ENCODE measurements around the gene CCNJ. TPM values are rescaled to one million over a fixed set of nuclear protein-coding genes. Genes with fewer than 3 reads are reported as not detected.

The CCNJ gene
- polyA plus RNA-seq, 1 experiment = 4.4 TPM

GRCh38 chr10:96017191-96017687 is 26.1 kb upstream of the CCNJ start:
- peak; percentile 78 for TF ChIP-seq CTCF (IDR thresholded peaks at IDR 0.05; ENCODE audit: insufficient read depth, low read depth, low read length)
- no peak overlapping the region for H3K4me3 ChIP-seq (ENCODE audit: low read depth, low read length)
- ChIA-PET POLR2A (no interaction called here), CTCF (interaction anchor here (0.6 to 5.9 kb wide), 31 partner anchors 9 to 351 kb away, joined by 3 to 48 read pairs (median 4); partner anchors contain the start of gene CCNJ)
- no peaks in the 10 kb centered on the region for H3K27me3 ChIP-seq (ENCODE audit: control insufficient read depth, insufficient read depth, low read length)
- no peaks in the 10 kb centered on the region for H3K36me3 ChIP-seq (ENCODE audit: control insufficient read depth, insufficient read depth, low read length)
- DNase-seq (ENCODE audit: low read depth) = peak; percentile 9

GRCh38 chr10:96021332-96021731 is 22.1 kb upstream of the CCNJ start:
- POLR2A ChIA-PET = no interaction called here
- TF ChIP-seq CTCF (IDR thresholded peaks at IDR 0.05; ENCODE audit: insufficient read depth, low read depth, low read length) = no peak
- no peaks in the 10 kb centered on the region for H3K36me3 ChIP-seq (ENCODE audit: control insufficient read depth, insufficient read depth, low read length)
- CTCF ChIA-PET = interaction anchor here (1.1 kb wide), 1 partner anchor 313 kb away, joined by 3 read pairs; no protein-coding TSS in a partner anchor
- no peaks in the 10 kb centered on the region for H3K27me3 ChIP-seq (ENCODE audit: control insufficient read depth, insufficient read depth, low read length)
- DNase-seq (ENCODE audit: low read depth) = no peak
- H3K4me3 ChIP-seq (ENCODE audit: low read depth, low read length) = no peak overlapping the region

GRCh38 chr10:96022739-96023138 is 20.6 kb upstream of the CCNJ start:
- H3K36me3 ChIP-seq (ENCODE audit: control insufficient read depth, insufficient read depth, low read length) = no peaks in the 10 kb centered on the region
- H3K4me3 ChIP-seq (ENCODE audit: low read depth, low read length) = no peak overlapping the region
- no peak for TF ChIP-seq CTCF (IDR thresholded peaks at IDR 0.05; ENCODE audit: insufficient read depth, low read depth, low read length)
- DNase-seq (ENCODE audit: low read depth) = no peak
- ChIA-PET POLR2A (no interaction called here), CTCF (interaction anchor here (1.1 to 1.2 kb wide), 3 partner anchors 14 to 318 kb away, joined by 3 to 4 read pairs (median 3); no protein-coding TSS in a partner anchor)
- H3K27me3 ChIP-seq (ENCODE audit: control insufficient read depth, insufficient read depth, low read length) = no peaks in the 10 kb centered on the region

- TF ChIP-seq CTCF (IDR thresholded peaks at IDR 0.05; ENCODE audit: insufficient read depth, low read depth, low read length) = no peak
- no peak for DNase-seq (ENCODE audit: low read depth)
- Histone ChIP-seq H3K36me3 (ENCODE audit: control insufficient read depth, insufficient read depth, low read length) (no peaks in the 10 kb centered on the region), H3K4me3 (ENCODE audit: low read depth, low read length) (no peak overlapping the region), H3K27me3 (ENCODE audit: control insufficient read depth, insufficient read depth, low read length) (no peaks in the 10 kb centered on the region)
- ChIA-PET CTCF (interaction anchor here (0.9 to 1.2 kb wide), 3 partner anchors 14 to 318 kb away, joined by 3 to 4 read pairs (median 4); no protein-coding TSS in a partner anchor), POLR2A (interaction anchor here (0.6 kb wide), 1 partner anchor 106 kb away, joined by 3 read pairs; no protein-coding TSS in a partner anchor)
Observed at GRCh38 chr10:96023168-96023567, 20.2 kb upstream of the CCNJ start.

GRCh38 chr10:96025566-96025965 is 17.8 kb upstream of the CCNJ start:
- DNase-seq (ENCODE audit: low read depth) = no peak
- POLR2A ChIA-PET = no interaction called here
- CTCF ChIA-PET = interaction anchor here (3.0 kb wide), 1 partner anchor 9 kb away, joined by 20 read pairs; no protein-coding TSS in a partner anchor
- Histone ChIP-seq H3K36me3 (ENCODE audit: control insufficient read depth, insufficient read depth, low read length) (no peaks in the 10 kb centered on the region), H3K4me3 (ENCODE audit: low read depth, low read length) (no peak overlapping the region), H3K27me3 (ENCODE audit: control insufficient read depth, insufficient read depth, low read length) (no peaks in the 10 kb centered on the region; the same call in 1 of the 2 replicates)
- peak; percentile 21; the same call in 1 of the 2 replicates for TF ChIP-seq CTCF (IDR thresholded peaks at IDR 0.05; ENCODE audit: insufficient read depth, low read depth, low read length)

Data from BJ (cell line).